GM23338 (cell line): ENCODE results near the gene PITPNC1. TPM values are rescaled to one million over a fixed set of nuclear protein-coding genes. Genes with fewer than 3 reads are reported as not detected.

Experiments
- ATAC-seq: fragments of 200-7000 bp; cut with Tn5 transposase; 3 replicates; pipeline ENCODE4 v1.9.1; 2020
- DNase-seq: peaks from one replicate; pipeline ENCODE4 v3.0.0-alpha.2; 2015; ENCODE audit warnings: low spot score
- H2AFZ ChIP-seq: fragments of 200-600 bp; sonication (generic); 2 replicates; pipeline ENCODE4 v1.8.0; 2016; ENCODE audit warnings: antibody characterized with exemption, mild to moderate bottlenecking, moderate library complexity
- H3F3A ChIP-seq: fragments of 200-600 bp; sonication (generic); replicated peaks from 2 replicates; pipeline ENCODE4 v1.8.0; 2017; ENCODE audit warnings: antibody characterized with exemption, mixed run types, low read depth
- H3K27ac ChIP-seq: fragments of 200-600 bp; sonication (generic); 2 replicates; pipeline ENCODE4 v1.6.1; 2016; ENCODE audit warnings: low read depth
- H3K27me3 ChIP-seq: fragments of 200-600 bp; sonication (generic); 2 replicates; pipeline ENCODE4 v1.8.0; 2016; ENCODE audit warnings: mild to moderate bottlenecking, mixed run types, moderate library complexity; ENCODE audit not compliant: insufficient read depth
- H3K36me3 ChIP-seq: fragments of 200-600 bp; sonication (generic); 2 replicates; pipeline ENCODE4 v1.8.0; 2016; ENCODE audit warnings: mild to moderate bottlenecking; ENCODE audit not compliant: insufficient read depth
- H3K4me1 ChIP-seq: fragments of 200-600 bp; sonication (generic); 2 replicates; pipeline ENCODE4 v1.8.0; 2016; ENCODE audit warnings: mild to moderate bottlenecking, moderate library complexity; ENCODE audit not compliant: insufficient read depth
- H3K4me2 ChIP-seq: fragments of 200-600 bp; sonication (generic); 2 replicates; pipeline ENCODE4 v1.7.1; 2017; ENCODE audit warnings: mixed run types
- H3K4me3 ChIP-seq: fragments of 200-600 bp; sonication (generic); 2 replicates; pipeline ENCODE4 v1.6.1; 2016; ENCODE audit warnings: mixed run types
- H3K79me2 ChIP-seq: fragments of 200-600 bp; sonication (generic); replicated peaks from 2 replicates; pipeline ENCODE4 v1.8.0; 2017; ENCODE audit warnings: mild to moderate bottlenecking; ENCODE audit not compliant: insufficient read depth
- H3K9me2 ChIP-seq: fragments of 200-600 bp; sonication (generic); 2 replicates; pipeline ENCODE4 v1.8.0; 2017; ENCODE audit not compliant: insufficient read depth
- H4K20me1 ChIP-seq: fragments of 200-600 bp; sonication (generic); replicated peaks from 2 replicates; pipeline ENCODE4 v1.8.0; 2017; ENCODE audit warnings: mild to moderate bottlenecking; ENCODE audit not compliant: insufficient read depth
- H3K27ac Mint-ChIP-seq: 2 replicates; pipeline ENCODE4 v1.8.0; 2020; ENCODE audit warnings: inconsistent platforms, mild to moderate bottlenecking, moderate library complexity, mixed read lengths
- H3K27me3 Mint-ChIP-seq: 3 replicates; pipeline ENCODE4 v1.8.0; 2022; ENCODE audit warnings: low read depth, mild to moderate bottlenecking, moderate library complexity, mixed read lengths, inconsistent platforms; ENCODE audit not compliant: insufficient read depth, poor library complexity
- H3K36me3 Mint-ChIP-seq: 3 replicates; pipeline ENCODE4 v1.8.0; 2021; ENCODE audit warnings: low read depth, mild to moderate bottlenecking, inconsistent platforms, moderate library complexity, mixed read lengths
- H3K4me1 Mint-ChIP-seq: 3 replicates; pipeline ENCODE4 v1.8.0; 2020; ENCODE audit warnings: mild to moderate bottlenecking, inconsistent platforms, mixed read lengths
- H3K4me3 Mint-ChIP-seq: 3 replicates; pipeline ENCODE4 v1.8.0; 2021; ENCODE audit warnings: moderate library complexity, mild to moderate bottlenecking, inconsistent platforms, mixed read lengths
- H3K9me3 Mint-ChIP-seq: 3 replicates; pipeline ENCODE4 v1.8.0; 2020; ENCODE audit warnings: moderate library complexity, mild to moderate bottlenecking, inconsistent platforms, mixed read lengths
- CREB1 ChIP-seq: fragments of 250-450 bp; sonication (Bioruptor Pico); IDR thresholded peaks from 2 replicates; pipeline ENCODE4 v1.5.0; 2020; ENCODE audit warnings: low read depth, mild to moderate bottlenecking, moderate library complexity
- CTCF ChIP-seq, 2 experiments: fragments of 200-600 bp in 1 of 2; sonication (generic) in 1 of 2; conservative IDR thresholded peaks; 2 replicates each; pipeline versions ENCODE4 v1.5.1 to v1.6.1; 2016 to 2017; ENCODE audit warnings: antibody characterized with exemption in 2 of 2, low read depth in 2 of 2, mild to moderate bottlenecking in 2 of 2, moderate library complexity in 1 of 2
- ZNF462 ChIP-seq: fragments of 250-450 bp; sonication (Bioruptor Pico); IDR thresholded peaks from 2 replicates; pipeline ENCODE4 v1.5.0; 2020; ENCODE audit warnings: mild to moderate bottlenecking, moderate library complexity
- polyA plus RNA-seq: library from polyadenylated mRNA; unstranded; fragments of >200 nt; fragmentation: Nextera tagmentation; extraction: Ambion mirVana; gene quantifications from 2 replicates; pipeline ENCODE4 v1.2.1, GENCODE V29; 2016
- total RNA-seq: library from RNA; depleted of rRNA; stranded (reverse); fragments of >200 nt; shearing (Covaris generic); gene quantifications from 2 replicates; pipeline ENCODE4 v1.2.3, GENCODE V29; 2014

The PITPNC1 gene
- total and polyA plus RNA-seq, 2 experiments from 2014 or later, result 23.0 to 32.6 TPM

DNA sequence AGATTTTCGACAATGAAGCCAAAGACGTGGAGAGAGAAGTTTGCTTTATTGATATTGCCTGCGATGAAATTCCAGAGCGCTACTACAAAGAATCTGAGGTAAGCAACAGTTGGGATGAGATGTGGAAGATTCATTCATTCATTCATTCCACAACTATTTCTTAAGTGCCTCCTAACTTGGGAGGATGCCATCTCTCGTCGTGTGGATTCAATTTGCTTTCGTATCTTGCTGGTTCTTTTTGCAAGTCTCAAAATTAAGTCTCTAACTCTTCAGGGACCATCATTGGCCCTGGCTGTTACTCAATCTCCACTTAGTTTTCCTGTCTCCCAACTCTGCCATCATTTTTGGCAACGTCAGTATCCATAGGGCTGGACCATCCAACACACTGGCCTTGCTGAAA is 255.1 kb downstream of the PITPNC1 start (continued):
- no peak for TF ChIP-seq ZNF462 (CRISPR knock-in tag)

DNA sequence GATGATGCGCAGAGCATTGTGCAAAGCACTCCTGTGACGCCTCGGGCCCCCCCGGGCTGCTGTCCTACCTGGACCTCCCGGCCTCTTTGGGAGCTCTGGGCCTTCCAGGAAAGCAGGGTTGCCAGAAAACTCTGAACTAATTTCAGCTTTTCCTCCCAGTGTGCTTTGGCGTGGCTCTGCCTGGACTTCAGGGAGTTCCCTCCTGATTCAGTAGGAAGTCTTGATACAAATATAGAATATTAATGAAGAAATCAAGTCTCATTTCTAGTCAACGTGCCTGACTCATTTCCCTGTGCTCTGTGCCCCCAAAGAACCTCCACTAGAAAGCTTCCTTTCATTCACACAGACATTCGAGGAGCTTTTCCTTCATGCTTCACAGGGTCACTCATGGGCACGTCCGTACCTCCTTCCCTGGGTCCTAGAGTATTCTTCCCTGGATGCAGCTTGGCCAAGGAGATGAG is 256.7 kb downstream of the PITPNC1 start:
- peaks cover 13% of the 10 kb centered on the region for H3K4me1 Mint-ChIP-seq
- peaks cover 4% of the 10 kb centered on the region; the same call in 1 of the 2 replicates for H4K20me1 ChIP-seq
- H3K36me3 ChIP-seq, result peaks cover 3% of the 10 kb centered on the region; the same call in 1 of the 2 replicates
- H3K4me2 ChIP-seq, result no peak overlapping the region
- no peak overlapping the region for H3K27ac ChIP-seq
- no peak overlapping the region for H3K4me3 Mint-ChIP-seq
- H3K9me2 ChIP-seq, result no peaks in the 10 kb centered on the region
- DNase-seq (no peak), ATAC-seq (no peak)
- no peak overlapping the region for H2AFZ ChIP-seq
- no peaks in the 10 kb centered on the region for H3K9me3 Mint-ChIP-seq
- H3K36me3 Mint-ChIP-seq, result peaks cover 17% of the 10 kb centered on the region
- H3K27me3 ChIP-seq, result no peaks in the 10 kb centered on the region
- no peaks in the 10 kb centered on the region for H3K79me2 ChIP-seq
- no peak overlapping the region for H3K27ac Mint-ChIP-seq
- no peak for TF ChIP-seq CREB1 (CRISPR knock-in tag)
- no peak for TF ChIP-seq CTCF (conservative IDR thresholded peaks at IDR 0.05; ENCODE audit: low read depth in 2 of 2)
- no peaks in the 10 kb centered on the region for H3F3A ChIP-seq
- peaks cover 5% of the 10 kb centered on the region for H3K4me1 ChIP-seq
- H3K4me3 ChIP-seq, result no peak overlapping the region
- peaks cover 5% of the 10 kb centered on the region for H3K27me3 Mint-ChIP-seq
